Mesodermal cell (in vitro differentiated cells): ENCODE results near the gene CATSPERZ.
"Not testable (repeated sequence)": the region's sequence is repeated elsewhere in the genome, so short reads cannot be mapped to it uniquely, and the experiment has no call there.

Experiments
- H3K27ac ChIP-seq: 2 replicates; pipeline ENCODE4 v1.7.0; 2013; ENCODE audit warnings: mild to moderate bottlenecking, low read depth, low read length, moderate library complexity; ENCODE audit not compliant: severe bottlenecking
- H3K36me3 ChIP-seq: 2 replicates; pipeline ENCODE4 v1.7.1; 2013; ENCODE audit warnings: mild to moderate bottlenecking, low read length, moderate library complexity; ENCODE audit not compliant: control insufficient read depth, insufficient read depth
- H3K4me1 ChIP-seq: one replicate; pipeline ENCODE4 v1.7.1; 2013; ENCODE audit warnings: mild to moderate bottlenecking, low read length; ENCODE audit not compliant: insufficient read depth, control insufficient read depth, poor library complexity, severe bottlenecking
- H3K4me3 ChIP-seq: 2 replicates; pipeline ENCODE4 v1.7.0; 2013; ENCODE audit warnings: low read length, control low read depth, mild to moderate bottlenecking; ENCODE audit not compliant: insufficient read depth, poor library complexity, severe bottlenecking; ENCODE audit errors: extremely low read depth
- H3K9me3 ChIP-seq: 2 replicates; pipeline ENCODE4 v1.7.1; 2013; ENCODE audit warnings: mild to moderate bottlenecking, low read length, moderate library complexity; ENCODE audit not compliant: control insufficient read depth
- WGBS, 2 experiments: methylation state at CpG; one replicate each; pipeline ENCODE4 v1.1.5; 2013; ENCODE audit warnings: missing lambda C conversion rate in 2 of 2; ENCODE audit not compliant: insufficient coverage in 2 of 2; 5-methylcytosine and 5-hydroxymethylcytosine counted together

Gene CATSPERZ

DNA sequence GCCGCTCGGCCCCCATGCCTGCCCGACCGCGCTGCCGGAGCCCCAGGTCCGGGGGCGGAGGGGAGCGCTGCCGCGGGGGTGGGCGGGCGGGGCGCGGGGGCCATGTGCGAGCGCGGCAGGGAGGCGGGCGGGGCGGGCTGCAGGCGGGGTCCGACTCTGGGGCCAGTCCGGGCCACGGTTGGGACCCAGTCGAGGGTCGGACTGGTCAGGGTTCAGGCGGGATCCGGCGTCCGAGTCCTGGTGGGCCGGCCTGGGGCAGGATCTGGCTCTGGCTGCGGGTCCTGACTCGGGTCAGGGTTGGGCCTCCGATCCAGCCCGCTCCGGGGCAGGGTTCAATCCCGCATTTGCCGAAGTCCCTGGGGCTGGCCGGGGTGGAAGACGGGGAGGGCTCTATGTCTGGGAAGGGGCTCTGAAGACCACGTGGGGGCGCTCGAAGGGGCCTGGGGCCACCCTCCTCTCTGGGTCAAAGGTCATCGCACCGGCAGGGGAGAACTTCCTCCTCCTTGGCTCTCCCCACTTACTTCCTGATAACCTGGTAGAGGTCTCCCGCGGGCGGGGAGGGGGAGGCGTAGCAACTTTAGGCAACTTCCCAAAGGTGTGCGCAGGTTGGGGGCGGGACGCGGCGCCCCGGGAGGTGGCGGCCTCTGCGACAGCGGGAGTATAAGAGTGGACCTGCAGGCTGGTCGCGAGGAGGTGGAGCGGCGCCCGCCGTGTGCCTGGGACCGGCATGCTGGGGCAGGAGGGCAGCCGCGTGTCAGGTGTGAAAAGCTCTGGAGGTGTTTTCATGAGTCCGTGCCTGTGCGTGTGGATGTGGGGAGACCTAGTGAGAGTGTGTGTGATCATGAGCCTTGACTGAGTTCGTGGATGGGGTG is 5.8 kb downstream of the CATSPERZ start:
- WGBS, 2 experiments: 1 to 2% methylated on average over 38 to 56 of the region's 71 CpGs
- H3K27ac ChIP-seq: peak overlapping the region; percentile 66
- H3K4me1 ChIP-seq: peaks cover 13% of the 10 kb centered on the region

DNA sequence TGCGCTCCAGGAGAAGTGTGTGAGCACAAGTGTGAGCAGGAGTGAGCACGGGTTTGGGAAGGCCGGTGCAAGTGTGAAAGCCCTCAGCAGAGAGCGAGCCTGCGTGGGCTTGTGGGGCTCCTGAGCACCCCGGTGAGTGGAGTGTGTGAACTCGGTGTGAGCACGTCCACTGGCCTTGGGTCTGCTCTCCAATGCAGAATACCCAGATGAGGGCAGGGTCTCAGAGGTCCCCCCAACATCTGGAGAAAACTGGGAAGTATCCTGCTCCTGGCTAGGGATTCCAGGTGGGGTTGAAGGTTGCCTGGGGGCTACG is 6.4 kb downstream of the CATSPERZ start:
- Histone ChIP-seq H3K36me3 (peaks cover 11% of the 10 kb centered on the region), H3K4me3 (peak overlapping the region; percentile 68), H3K4me1 (peaks cover 13% of the 10 kb centered on the region), H3K9me3 (no peaks in the 10 kb centered on the region), H3K27ac (peak overlapping the region; percentile 66)
- whole genome bisulfite sequencing, 2 experiments: 18 to 32% methylated on average over 8 to 9 of the region's 9 CpGs

More for the DNA sequence above, 5.8 kb downstream of the CATSPERZ start:
- Histone ChIP-seq H3K4me3 (peak overlapping the region; percentile 68), H3K9me3 (no peaks in the 10 kb centered on the region), H3K36me3 (peaks cover 7% of the 10 kb centered on the region)

DNA sequence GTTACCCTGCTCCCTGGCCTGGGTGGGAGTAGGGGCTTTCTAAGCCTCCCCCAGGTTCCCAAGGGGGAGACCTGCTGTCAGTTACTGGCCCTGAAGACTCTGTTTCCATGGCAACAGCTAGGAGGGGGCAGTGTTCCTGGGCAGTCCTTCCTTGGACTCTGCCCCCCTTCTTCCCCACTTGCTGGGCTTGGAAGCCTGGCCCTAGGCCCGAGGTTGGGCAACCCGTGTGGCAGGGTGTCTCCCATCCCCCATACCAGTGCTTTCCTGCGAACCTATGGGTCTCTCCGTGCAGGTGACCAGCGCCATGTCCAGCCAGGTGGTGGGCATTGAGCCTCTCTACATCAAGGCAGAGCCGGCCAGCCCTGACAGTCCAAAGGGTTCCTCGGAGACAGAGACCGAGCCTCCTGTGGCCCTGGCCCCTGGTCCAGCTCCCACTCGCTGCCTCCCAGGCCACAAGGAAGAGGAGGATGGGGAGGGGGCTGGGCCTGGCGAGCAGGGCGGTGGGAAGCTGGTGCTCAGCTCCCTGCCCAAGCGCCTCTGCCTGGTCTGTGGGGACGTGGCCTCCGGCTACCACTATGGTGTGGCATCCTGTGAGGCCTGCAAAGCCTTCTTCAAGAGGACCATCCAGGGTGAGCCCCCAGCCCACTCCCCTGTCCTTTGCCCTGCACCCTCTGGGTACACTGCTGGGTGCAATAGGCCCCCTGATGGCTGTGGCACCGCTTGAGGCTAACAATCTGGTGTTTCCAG is 6.9 kb downstream of the CATSPERZ start:
- H3K4me3 ChIP-seq: peak overlapping the region; percentile 68
- H3K27ac ChIP-seq: no peak overlapping the region
- WGBS, 2 experiments: 84 to 89% methylated on average over 11 to 12 of the region's 15 CpGs
- H3K36me3 ChIP-seq: peaks cover 11% of the 10 kb centered on the region
- no peaks in the 10 kb centered on the region for H3K9me3 ChIP-seq
- H3K4me1 ChIP-seq: peaks cover 13% of the 10 kb centered on the region

DNA sequence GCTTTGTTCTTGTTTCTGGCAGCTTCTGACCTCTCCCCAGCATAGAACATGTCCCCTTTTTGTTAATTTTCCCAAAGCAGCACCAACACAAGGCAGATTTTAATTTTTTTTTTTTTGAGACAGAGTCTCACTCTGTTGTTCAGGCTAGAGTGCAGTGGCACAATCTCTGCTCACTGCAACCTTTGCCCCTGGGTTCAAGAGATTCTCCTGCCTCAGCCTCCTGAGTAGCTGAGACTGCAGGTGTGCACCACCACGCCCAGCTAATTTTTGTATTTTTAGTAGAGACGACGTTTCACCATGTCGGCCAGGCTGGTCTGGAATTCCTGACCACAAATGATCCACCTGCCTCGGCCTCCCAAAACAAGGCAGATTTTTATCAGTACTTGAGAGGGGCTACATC is 7.6 kb downstream of the CATSPERZ start:
- 74 to 100% methylated on average over 4 to 5 of the region's 5 CpGs for WGBS, 2 experiments
- not testable (repeated sequence) for H3K4me3 ChIP-seq, H3K9me3 ChIP-seq, H3K27ac ChIP-seq
- Histone ChIP-seq H3K4me1 (peaks cover 13% of the 10 kb centered on the region), H3K36me3 (peaks cover 11% of the 10 kb centered on the region)

DNA sequence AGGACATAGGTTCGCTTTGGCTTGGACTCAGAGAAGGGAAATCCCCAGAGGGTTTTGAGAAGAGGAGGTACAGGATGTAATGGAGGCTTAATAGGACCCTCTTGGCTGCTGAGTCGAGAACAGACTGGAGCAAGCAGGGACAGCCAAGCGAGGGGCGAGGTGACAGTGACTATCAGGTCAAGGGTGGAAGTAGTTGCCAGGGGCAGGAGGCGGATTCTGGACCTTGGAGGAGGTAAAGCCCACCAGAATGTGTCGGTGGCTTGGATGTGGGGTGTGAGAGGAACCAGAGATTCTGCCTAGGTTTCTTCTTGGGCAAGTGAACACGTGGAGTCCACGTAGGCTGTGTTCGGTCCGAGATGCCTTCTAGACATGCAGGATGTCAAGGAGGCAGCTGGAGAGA is 12.8 kb downstream of the CATSPERZ start:
- Histone ChIP-seq H3K9me3 (no peaks in the 10 kb centered on the region), H3K36me3 (peaks cover 28% of the 10 kb centered on the region), H3K27ac (no peak overlapping the region), H3K4me1 (no peaks in the 10 kb centered on the region), H3K4me3 (no peak overlapping the region)
- WGBS, 2 experiments: 98 to 99% methylated on average over 9 to 10 of the region's 10 CpGs

DNA sequence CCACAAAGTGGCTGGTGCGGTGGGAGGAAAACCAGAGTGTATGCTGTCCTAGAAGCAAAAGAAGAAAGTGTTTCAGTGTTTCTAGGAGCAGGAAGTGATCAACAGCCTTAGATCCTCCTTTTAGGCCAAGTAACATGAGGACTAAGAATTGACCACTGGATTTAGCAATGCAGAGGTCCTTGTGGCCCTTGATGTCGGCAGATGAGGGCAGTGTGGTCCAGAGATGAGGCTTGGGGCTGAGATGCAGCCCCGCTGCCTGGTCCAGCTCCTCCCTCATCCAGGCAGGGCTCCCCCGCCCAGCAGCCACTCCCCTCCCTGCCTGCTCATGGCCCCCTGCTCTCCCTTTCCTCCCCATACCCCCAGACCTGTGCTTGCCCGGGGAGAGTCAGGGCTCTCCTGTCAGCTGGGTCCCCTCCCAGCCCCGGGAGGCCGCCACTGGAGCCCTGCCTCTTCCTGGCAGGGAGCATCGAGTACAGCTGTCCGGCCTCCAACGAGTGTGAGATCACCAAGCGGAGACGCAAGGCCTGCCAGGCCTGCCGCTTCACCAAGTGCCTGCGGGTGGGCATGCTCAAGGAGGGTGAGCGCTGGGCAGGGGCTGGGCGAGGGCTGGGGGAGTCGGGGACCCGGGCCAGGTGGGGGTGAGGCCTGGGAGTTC is 13.5 kb downstream of the CATSPERZ start:
- Histone ChIP-seq H3K9me3 (no peaks in the 10 kb centered on the region), H3K4me3 (no peak overlapping the region), H3K36me3 (peaks cover 28% of the 10 kb centered on the region), H3K4me1 (no peaks in the 10 kb centered on the region), H3K27ac (no peak overlapping the region)
- 91 to 95% methylated on average over 4 to 13 of the region's 18 CpGs for WGBS, 2 experiments

DNA sequence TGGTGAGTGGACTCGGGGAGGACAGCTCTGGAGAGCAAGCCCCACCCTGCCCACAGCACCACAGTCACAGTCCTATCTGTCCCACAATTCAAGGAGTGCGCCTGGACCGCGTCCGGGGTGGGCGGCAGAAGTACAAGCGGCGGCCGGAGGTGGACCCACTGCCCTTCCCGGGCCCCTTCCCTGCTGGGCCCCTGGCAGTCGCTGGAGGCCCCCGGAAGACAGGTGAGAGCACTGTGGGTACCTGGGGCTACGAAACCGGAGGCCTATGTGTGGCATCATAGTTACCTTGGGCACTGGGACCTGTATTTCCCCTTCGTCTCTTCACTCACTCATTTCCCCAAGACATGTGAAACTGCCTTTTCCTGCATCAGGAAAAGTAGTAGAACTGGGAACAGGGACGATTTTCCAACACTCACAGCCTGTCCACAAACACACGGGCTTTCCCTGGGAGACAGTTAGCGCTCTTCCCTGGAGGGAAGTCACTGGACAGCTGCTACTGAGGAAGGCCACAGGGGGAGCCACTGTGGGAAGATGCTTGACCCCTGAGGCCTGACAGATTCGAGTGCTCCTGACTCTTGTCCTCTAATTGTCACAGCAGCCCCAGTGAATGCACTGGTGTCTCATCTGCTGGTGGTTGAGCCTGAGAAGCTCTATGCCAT is 14.1 kb downstream of the CATSPERZ start:
- H3K27ac ChIP-seq: no peak overlapping the region
- H3K36me3 ChIP-seq: peaks cover 29% of the 10 kb centered on the region
- H3K4me1 ChIP-seq: peaks cover 4% of the 10 kb centered on the region
- 88 to 96% methylated on average over 9 to 17 of the region's 19 CpGs for WGBS, 2 experiments
- H3K4me3 ChIP-seq: no peak overlapping the region
- no peaks in the 10 kb centered on the region for H3K9me3 ChIP-seq

DNA sequence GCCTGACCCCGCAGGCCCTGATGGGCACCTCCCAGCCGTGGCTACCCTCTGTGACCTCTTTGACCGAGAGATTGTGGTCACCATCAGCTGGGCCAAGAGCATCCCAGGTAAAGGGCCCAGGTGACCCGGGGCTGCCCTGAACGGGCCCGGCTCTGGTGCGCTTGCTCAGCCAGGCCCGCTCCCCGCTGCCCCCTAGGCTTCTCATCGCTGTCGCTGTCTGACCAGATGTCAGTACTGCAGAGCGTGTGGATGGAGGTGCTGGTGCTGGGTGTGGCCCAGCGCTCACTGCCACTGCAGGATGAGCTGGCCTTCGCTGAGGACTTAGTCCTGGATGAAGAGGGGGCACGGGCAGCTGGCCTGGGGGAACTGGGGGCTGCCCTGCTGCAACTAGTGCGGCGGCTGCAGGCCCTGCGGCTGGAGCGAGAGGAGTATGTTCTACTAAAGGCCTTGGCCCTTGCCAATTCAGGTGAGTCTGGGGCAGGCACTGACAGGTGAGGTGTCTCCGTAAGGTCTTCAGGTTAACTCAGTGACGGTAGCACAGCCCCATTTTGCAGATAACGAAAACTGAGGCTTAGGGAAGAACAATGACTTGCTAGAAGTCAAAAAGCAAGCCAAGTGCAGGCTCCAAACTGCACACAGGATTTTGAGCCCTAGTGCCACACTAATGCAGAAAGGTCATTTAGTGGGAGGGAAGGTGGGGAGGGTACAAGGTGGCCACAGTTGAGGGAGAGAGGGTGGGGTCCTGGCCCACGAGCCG is 14.8 kb downstream of the CATSPERZ start:
- no peak overlapping the region for H3K27ac ChIP-seq
- H3K4me1 ChIP-seq: peaks cover 8% of the 10 kb centered on the region
- peaks cover 35% of the 10 kb centered on the region for H3K36me3 ChIP-seq
- H3K4me3 ChIP-seq: no peak overlapping the region
- H3K9me3 ChIP-seq: no peaks in the 10 kb centered on the region
- WGBS, 2 experiments: 90 to 94% methylated on average over 21 to 23 of the region's 24 CpGs

DNA sequence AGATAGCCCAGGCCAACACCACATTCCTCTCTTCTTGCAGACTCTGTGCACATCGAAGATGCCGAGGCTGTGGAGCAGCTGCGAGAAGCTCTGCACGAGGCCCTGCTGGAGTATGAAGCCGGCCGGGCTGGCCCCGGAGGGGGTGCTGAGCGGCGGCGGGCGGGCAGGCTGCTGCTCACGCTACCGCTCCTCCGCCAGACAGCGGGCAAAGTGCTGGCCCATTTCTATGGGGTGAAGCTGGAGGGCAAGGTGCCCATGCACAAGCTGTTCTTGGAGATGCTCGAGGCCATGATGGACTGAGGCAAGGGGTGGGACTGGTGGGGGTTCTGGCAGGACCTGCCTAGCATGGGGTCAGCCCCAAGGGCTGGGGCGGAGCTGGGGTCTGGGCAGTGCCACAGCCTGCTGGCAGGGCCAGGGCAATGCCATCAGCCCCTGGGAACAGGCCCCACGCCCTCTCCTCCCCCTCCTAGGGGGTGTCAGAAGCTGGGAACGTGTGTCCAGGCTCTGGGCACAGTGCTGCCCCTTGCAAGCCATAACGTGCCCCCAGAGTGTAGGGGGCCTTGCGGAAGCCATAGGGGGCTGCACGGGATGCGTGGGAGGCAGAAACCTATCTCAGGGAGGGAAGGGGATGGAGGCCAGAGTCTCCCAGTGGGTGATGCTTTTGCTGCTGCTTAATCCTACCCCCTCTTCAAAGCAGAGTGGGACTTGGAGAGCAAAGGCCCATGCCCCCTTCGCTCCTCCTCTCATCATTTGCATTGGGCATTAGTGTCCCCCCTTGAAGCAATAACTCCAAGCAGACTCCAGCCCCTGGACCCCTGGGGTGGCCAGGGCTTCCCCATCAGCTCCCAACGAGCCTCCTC is 15.7 kb downstream of the CATSPERZ start:
- Histone ChIP-seq H3K36me3 (peaks cover 32% of the 10 kb centered on the region), H3K4me3 (peak overlapping the region; percentile 95)
- not testable (repeated sequence) for H3K4me1 ChIP-seq, H3K9me3 ChIP-seq, H3K27ac ChIP-seq
- 92 to 94% methylated on average over 14 to 20 of the region's 25 CpGs for WGBS, 2 experiments
